ENCODE measurements around the gene IPO13.
A peak's percentile ranks its signal among the peaks of the same experiment; 100 is the strongest.

IPO13 gene

GRCh38 chr1:43921022-43921421, 25.7 kb upstream of the IPO13 start:
- Histone ChIP-seq H3K4me3 (replicated peaks; ENCODE audit: low read depth, low read length) (no peak overlapping the region), H3K27me3 (replicated peaks; ENCODE audit: control insufficient read depth, insufficient read depth, low read length) (no peaks in the 10 kb centered on the region), H3K36me3 (ENCODE audit: control insufficient read depth, insufficient read depth, low read length) (peaks cover 2% of the 10 kb centered on the region; the same call in 1 of the 2 replicates)
- no peak for TF ChIP-seq CTCF (IDR thresholded peaks at IDR 0.05; ENCODE audit: insufficient read depth, low read length, poor library complexity, severe bottlenecking)
- no peak for DNase-seq (ENCODE audit: extremely low read depth, insufficient read length)

- H3K27me3 ChIP-seq (replicated peaks; ENCODE audit: control insufficient read depth, insufficient read depth, low read length): no peaks in the 10 kb centered on the region
- no peak overlapping the region for H3K4me3 ChIP-seq (replicated peaks; ENCODE audit: low read depth, low read length)
- TF ChIP-seq CTCF (IDR thresholded peaks at IDR 0.05; ENCODE audit: insufficient read depth, low read length, poor library complexity, severe bottlenecking): no peak
- DNase-seq (ENCODE audit: extremely low read depth, insufficient read length): no peak
- peaks cover 2% of the 10 kb centered on the region; the same call in 1 of the 2 replicates for H3K36me3 ChIP-seq (ENCODE audit: control insufficient read depth, insufficient read depth, low read length)
Observed at GRCh38 chr1:43924516-43924915, 22.2 kb upstream of the IPO13 start.

- H3K36me3 ChIP-seq (ENCODE audit: control insufficient read depth, insufficient read depth, low read length): peaks cover 2% of the 10 kb centered on the region; the same call in 1 of the 2 replicates
- H3K4me3 ChIP-seq (replicated peaks; ENCODE audit: low read depth, low read length): no peak overlapping the region
- no peak for TF ChIP-seq CTCF (IDR thresholded peaks at IDR 0.05; ENCODE audit: insufficient read depth, low read length, poor library complexity, severe bottlenecking)
- H3K27me3 ChIP-seq (replicated peaks; ENCODE audit: control insufficient read depth, insufficient read depth, low read length): no peaks in the 10 kb centered on the region
- DNase-seq (ENCODE audit: extremely low read depth, insufficient read length): no peak
Observed at GRCh38 chr1:43925846-43926245, 20.9 kb upstream of the IPO13 start.

GRCh38 chr1:43930168-43930948, 16.4 kb upstream of the IPO13 start:
- no peaks in the 10 kb centered on the region for H3K36me3 ChIP-seq (ENCODE audit: control insufficient read depth, insufficient read depth, low read length)
- H3K4me3 ChIP-seq (replicated peaks; ENCODE audit: low read depth, low read length): no peak overlapping the region
- peak; percentile 72 for TF ChIP-seq CTCF (IDR thresholded peaks at IDR 0.05; ENCODE audit: insufficient read depth, low read length, poor library complexity, severe bottlenecking)
- no peak for DNase-seq (ENCODE audit: extremely low read depth, insufficient read length)
- H3K27me3 ChIP-seq (replicated peaks; ENCODE audit: control insufficient read depth, insufficient read depth, low read length): no peaks in the 10 kb centered on the region

GRCh38 chr1:43930949-43931275, 15.8 kb upstream of the IPO13 start:
- no peak for DNase-seq (ENCODE audit: extremely low read depth, insufficient read length)
- no peak overlapping the region for H3K4me3 ChIP-seq (replicated peaks; ENCODE audit: low read depth, low read length)
- no peak for TF ChIP-seq CTCF (IDR thresholded peaks at IDR 0.05; ENCODE audit: insufficient read depth, low read length, poor library complexity, severe bottlenecking)

More at GRCh38 chr1:43930949-43931275, 15.8 kb upstream of the IPO13 start:
- no peaks in the 10 kb centered on the region for H3K36me3 ChIP-seq (ENCODE audit: control insufficient read depth, insufficient read depth, low read length)
- no peaks in the 10 kb centered on the region for H3K27me3 ChIP-seq (replicated peaks; ENCODE audit: control insufficient read depth, insufficient read depth, low read length)
